GM21619 (cell line): ENCODE results near the gene ZNF536.
"Not testable (repeated sequence)": the region's sequence is repeated elsewhere in the genome, so short reads cannot be mapped to it uniquely, and the experiment has no call there.

Experiments
- ATAC-seq: cut with Tn5 transposase; IDR thresholded peaks from one replicate; pipeline ENCODE4 v1.9.1; 2021; ENCODE audit not compliant: unreplicated experiment

Gene ZNF536

GRCh38 chr19:30473334-30473867 is 101.2 kb downstream of the ZNF536 start:
- no peak for ATAC-seq

GRCh38 chr19:30476997-30477396 is 104.8 kb downstream of the ZNF536 start:
- ATAC-seq: no peak

- ATAC-seq: no peak
Observed at GRCh38 chr19:30479231-30479630, 107.0 kb downstream of the ZNF536 start.

GRCh38 chr19:30480097-30480496 is 107.9 kb downstream of the ZNF536 start:
- ATAC-seq: no peak

- no peak for ATAC-seq
Observed at GRCh38 chr19:30481063-30481462, 108.9 kb downstream of the ZNF536 start.

- ATAC-seq: no peak
Observed at GRCh38 chr19:30481823-30482222, 109.6 kb downstream of the ZNF536 start.

GRCh38 chr19:30482956-30483355 is 110.8 kb downstream of the ZNF536 start:
- ATAC-seq: no peak

GRCh38 chr19:30486250-30486649 is 114.1 kb downstream of the ZNF536 start:
- ATAC-seq: not testable (repeated sequence)

GRCh38 chr19:30487178-30487577 is 115.0 kb downstream of the ZNF536 start:
- ATAC-seq: no peak

- no peak for ATAC-seq
Observed at GRCh38 chr19:30488191-30488590, 116.0 kb downstream of the ZNF536 start.

- ATAC-seq: no peak
Observed at GRCh38 chr19:30490760-30491159, 118.6 kb downstream of the ZNF536 start.

GRCh38 chr19:30492586-30493270 is 120.5 kb downstream of the ZNF536 start:
- no peak for ATAC-seq

GRCh38 chr19:30497034-30497433 is 124.8 kb downstream of the ZNF536 start:
- no peak for ATAC-seq

- not testable (repeated sequence) for ATAC-seq
Observed at GRCh38 chr19:30498085-30498484, 125.9 kb downstream of the ZNF536 start.

- ATAC-seq: no peak
Observed at GRCh38 chr19:30498707-30499106, 126.5 kb downstream of the ZNF536 start.

GRCh38 chr19:30504272-30504671 is 132.1 kb downstream of the ZNF536 start:
- no peak for ATAC-seq

GRCh38 chr19:30512176-30513081 is 140.2 kb downstream of the ZNF536 start:
- ATAC-seq: no peak

- ATAC-seq: no peak
Observed at GRCh38 chr19:30513082-30513411, 140.9 kb downstream of the ZNF536 start.

GRCh38 chr19:30516111-30516510 is 143.9 kb downstream of the ZNF536 start:
- no peak for ATAC-seq

- no peak for ATAC-seq
Observed at GRCh38 chr19:30516531-30516930, 144.3 kb downstream of the ZNF536 start.

GRCh38 chr19:30518965-30519606 is 146.9 kb downstream of the ZNF536 start:
- no peak for ATAC-seq
